Thyroid gland (tissue), 4 donors: ENCODE results near the gene MAFB.
A peak's percentile ranks its signal among the peaks of the same experiment; 100 is the strongest.

Experiments used
- POLR2A ChIP-seq, 2 donors: fragments of 450-650 bp; IDR thresholded peaks; one replicate each; pipeline ENCODE4 v1.6.1; 2017; ENCODE audit warnings: antibody characterized with exemption in 2 of 2, mild to moderate bottlenecking in 2 of 2, moderate library complexity in 1 of 2
- TF ChIP-seq, protein P1 (sequence below), 6 experiments: fragments of 200-600 bp in 3 of 6; fragments of 450-650 bp in 3 of 6; sonication (generic) in 3 of 6; IDR thresholded peaks; one replicate each; pipeline ENCODE4 v1.5.1; 2016 to 2019; ENCODE audit warnings: antibody characterized with exemption in 6 of 6, mild to moderate bottlenecking in 2 of 6, inconsistent platforms in 1 of 6, moderate library complexity in 1 of 6

DNA sequence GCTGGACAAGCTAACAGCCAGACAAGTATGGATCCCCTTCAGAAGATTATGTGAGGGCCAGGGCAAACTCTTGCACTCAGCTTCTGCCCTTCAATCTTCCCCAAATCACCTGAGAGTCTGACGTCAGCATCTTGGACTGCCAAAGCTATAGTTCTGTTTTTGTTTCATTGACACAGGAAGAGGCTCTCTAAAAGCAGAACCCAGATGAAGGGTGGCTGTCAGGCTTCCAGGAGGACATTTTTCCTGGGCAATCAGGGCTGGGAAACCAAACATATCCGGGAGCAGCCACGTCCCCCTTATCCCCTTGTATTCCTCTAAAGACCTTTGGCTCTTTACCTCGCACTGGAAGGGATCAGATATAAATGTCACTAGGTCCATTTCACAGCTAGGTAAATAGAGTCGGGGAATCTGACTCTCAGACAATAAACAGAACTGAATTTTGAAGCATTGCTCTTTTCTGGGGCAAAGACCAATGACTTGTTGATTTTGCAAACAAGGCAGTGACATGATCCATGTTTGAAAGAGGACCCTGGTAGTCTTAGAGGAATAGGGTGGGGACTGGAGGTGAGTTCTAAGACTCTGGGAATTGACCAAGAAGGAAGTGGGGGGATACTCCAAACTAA lies 13.3 kb downstream of the MAFB start:
- TF ChIP-seq POLR2A (IDR thresholded peaks at IDR 0.05), result peak in 1 of 2 donors; percentile 74
- TF ChIP-seq, protein P1, sequence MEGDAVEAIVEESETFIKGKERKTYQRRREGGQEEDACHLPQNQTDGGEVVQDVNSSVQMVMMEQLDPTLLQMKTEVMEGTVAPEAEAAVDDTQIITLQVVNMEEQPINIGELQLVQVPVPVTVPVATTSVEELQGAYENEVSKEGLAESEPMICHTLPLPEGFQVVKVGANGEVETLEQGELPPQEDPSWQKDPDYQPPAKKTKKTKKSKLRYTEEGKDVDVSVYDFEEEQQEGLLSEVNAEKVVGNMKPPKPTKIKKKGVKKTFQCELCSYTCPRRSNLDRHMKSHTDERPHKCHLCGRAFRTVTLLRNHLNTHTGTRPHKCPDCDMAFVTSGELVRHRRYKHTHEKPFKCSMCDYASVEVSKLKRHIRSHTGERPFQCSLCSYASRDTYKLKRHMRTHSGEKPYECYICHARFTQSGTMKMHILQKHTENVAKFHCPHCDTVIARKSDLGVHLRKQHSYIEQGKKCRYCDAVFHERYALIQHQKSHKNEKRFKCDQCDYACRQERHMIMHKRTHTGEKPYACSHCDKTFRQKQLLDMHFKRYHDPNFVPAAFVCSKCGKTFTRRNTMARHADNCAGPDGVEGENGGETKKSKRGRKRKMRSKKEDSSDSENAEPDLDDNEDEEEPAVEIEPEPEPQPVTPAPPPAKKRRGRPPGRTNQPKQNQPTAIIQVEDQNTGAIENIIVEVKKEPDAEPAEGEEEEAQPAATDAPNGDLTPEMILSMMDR (IDR thresholded peaks at IDR 0.05), result no peak
